ENCODE data around the gene KLB. TPM values are rescaled to one million over a fixed set of nuclear protein-coding genes. Genes with fewer than 3 reads are reported as not detected.
"Not testable (repeated sequence)": the region's sequence is repeated elsewhere in the genome, so short reads cannot be mapped to it uniquely, and the experiment has no call there.

The KLB gene
- under 1 TPM; 0.34 to 0.76 (median 0.68) TPM for total RNA-seq

- no peaks in the 10 kb centered on the region for H3K4me1 ChIP-seq
- no peaks in the 10 kb centered on the region for H3K9me3 ChIP-seq
- no peak within 1 kb of the TSS for H3K4me3 ChIP-seq
- 53% methylated on average over 12 of the region's 12 CpGs for WGBS
- no peaks in the 10 kb centered on the region for H3K27me3 ChIP-seq
- TF ChIP-seq EP300 (IDR thresholded peaks at IDR 0.05) (no peak), POLR2AphosphoS5 (IDR thresholded peaks at IDR 0.05) (no peak), CTCF (IDR thresholded peaks at IDR 0.05) (no peak), POLR2A (IDR thresholded peaks at IDR 0.05) (no peak)
- no peak within 1 kb of the TSS for H3K27ac ChIP-seq
- H3K36me3 ChIP-seq: no peaks in the 10 kb centered on the region
- DNase-seq (ENCODE audit: low spot score in 2 of 2): no peak
These were observed at the start of gene KLB for GRCh38 chr4:39406763-39407583. Gene KLB (plus strand): TSS chr4:39406930. CDS start chr4:39406950, 20 bp downstream.

- Histone ChIP-seq H3K4me3 (no peak overlapping the region), H3K27ac (no peak overlapping the region), H3K36me3 (no peaks in the 10 kb centered on the region), H3K4me1 (peaks cover 21% of the 10 kb centered on the region), H3K27me3 (no peaks in the 10 kb centered on the region), H3K9me3 (no peaks in the 10 kb centered on the region)
- TF ChIP-seq POLR2AphosphoS5 (IDR thresholded peaks at IDR 0.05) (no peak), EP300 (IDR thresholded peaks at IDR 0.05) (no peak), CTCF (IDR thresholded peaks at IDR 0.05) (no peak), POLR2A (IDR thresholded peaks at IDR 0.05) (no peak)
- DNase-seq (ENCODE audit: low spot score in 2 of 2): no peak
- WGBS: 98% methylated on average over 1 of the region's 1 CpG
These were observed 49.7 kb upstream of the KLB start for GRCh38 chr4:39357002-39357401.

- DNase-seq (ENCODE audit: low spot score in 2 of 2); H3K9me3 ChIP-seq; H3K27ac ChIP-seq; H3K4me3 ChIP-seq; H3K27me3 ChIP-seq; H3K36me3 ChIP-seq: not testable (repeated sequence)
- WGBS: 93% methylated on average over 4 of the region's 4 CpGs
- peaks cover 17% of the 10 kb centered on the region for H3K4me1 ChIP-seq
These were observed 46.1 kb upstream of the KLB start for GRCh38 chr4:39360611-39361010.

GRCh38 chr4:39362827-39363226 is 43.9 kb upstream of the KLB start:
- TF ChIP-seq CTCF (IDR thresholded peaks at IDR 0.05) (no peak), POLR2A (IDR thresholded peaks at IDR 0.05) (no peak), POLR2AphosphoS5 (IDR thresholded peaks at IDR 0.05) (no peak), EP300 (IDR thresholded peaks at IDR 0.05) (no peak)
- no peak overlapping the region for H3K27ac ChIP-seq

GRCh38 chr4:39363773-39364393 is 42.8 kb upstream of the KLB start:
- Histone ChIP-seq H3K36me3 (no peaks in the 10 kb centered on the region), H3K27ac (no peak overlapping the region)
- 85% methylated on average over 4 of the region's 4 CpGs for WGBS

More at GRCh38 chr4:39362827-39363226, 43.9 kb upstream of the KLB start:
- Histone ChIP-seq H3K27me3 (no peaks in the 10 kb centered on the region), H3K4me1 (peaks cover 19% of the 10 kb centered on the region), H3K36me3 (no peaks in the 10 kb centered on the region), H3K9me3 (no peaks in the 10 kb centered on the region), H3K4me3 (no peak overlapping the region)
- 60% methylated on average over 3 of the region's 3 CpGs for WGBS
- no peak for DNase-seq (ENCODE audit: low spot score in 2 of 2)

More at GRCh38 chr4:39363773-39364393, 42.8 kb upstream of the KLB start:
- Histone ChIP-seq H3K4me3 (no peak overlapping the region), H3K4me1 (peaks cover 19% of the 10 kb centered on the region), H3K27me3 (no peaks in the 10 kb centered on the region), H3K9me3 (no peaks in the 10 kb centered on the region)
- TF ChIP-seq EP300 (IDR thresholded peaks at IDR 0.05) (no peak), CTCF (IDR thresholded peaks at IDR 0.05) (no peak), POLR2A (IDR thresholded peaks at IDR 0.05) (no peak), POLR2AphosphoS5 (IDR thresholded peaks at IDR 0.05) (no peak)
- DNase-seq (ENCODE audit: low spot score in 2 of 2): no peak

Measured in suprapubic skin (tissue), 4 donors.